IPS DF 4.7 (cell line): ENCODE results near the gene GASK1B.

ENCODE experiments used
- DNase-seq: peaks from one replicate; pipeline ENCODE4 v3.0.0-alpha.2; 2013; ENCODE audit warnings: low spot score; ENCODE audit errors: extremely low read depth

Gene GASK1B

DNA sequence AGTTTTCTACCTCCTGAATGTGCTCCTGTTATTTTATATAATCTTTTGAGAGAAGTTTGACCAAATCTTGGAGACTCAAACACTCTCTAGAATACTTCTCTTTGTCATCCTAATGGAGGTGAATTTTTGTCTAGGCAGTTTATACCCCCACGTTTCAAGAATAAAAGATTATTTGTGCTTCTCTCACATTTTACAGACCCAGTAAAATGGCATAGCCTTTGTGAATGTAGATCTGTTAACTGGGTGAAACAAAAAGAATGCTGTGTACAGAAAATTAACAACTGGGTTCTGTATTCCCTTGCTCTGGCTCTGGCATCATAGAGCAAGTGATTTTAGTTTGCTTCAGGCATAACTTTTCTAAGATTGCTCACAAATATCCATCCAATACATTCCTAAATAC, 26.1 kb downstream of the GASK1B start:
- no peak for DNase-seq

DNA sequence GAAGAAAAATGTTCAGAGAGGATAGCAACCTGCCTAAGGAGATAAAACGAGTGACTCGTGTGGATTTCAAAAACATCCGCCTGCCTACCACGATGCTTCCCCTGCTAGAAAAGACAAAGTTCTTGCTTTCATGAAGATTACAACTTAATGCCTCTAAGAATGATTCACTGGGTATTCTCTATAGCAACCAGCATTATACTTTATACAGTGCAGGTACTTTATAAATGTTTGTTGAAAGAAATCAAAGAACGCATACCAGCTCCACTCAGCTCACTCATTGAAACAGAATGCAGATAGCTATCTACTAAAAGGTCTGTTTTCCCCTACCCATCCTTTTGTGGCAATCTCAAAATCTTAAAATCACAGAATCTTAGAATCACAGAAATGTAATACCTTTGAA, 33.7 kb downstream of the GASK1B start:
- no peak for DNase-seq

DNA sequence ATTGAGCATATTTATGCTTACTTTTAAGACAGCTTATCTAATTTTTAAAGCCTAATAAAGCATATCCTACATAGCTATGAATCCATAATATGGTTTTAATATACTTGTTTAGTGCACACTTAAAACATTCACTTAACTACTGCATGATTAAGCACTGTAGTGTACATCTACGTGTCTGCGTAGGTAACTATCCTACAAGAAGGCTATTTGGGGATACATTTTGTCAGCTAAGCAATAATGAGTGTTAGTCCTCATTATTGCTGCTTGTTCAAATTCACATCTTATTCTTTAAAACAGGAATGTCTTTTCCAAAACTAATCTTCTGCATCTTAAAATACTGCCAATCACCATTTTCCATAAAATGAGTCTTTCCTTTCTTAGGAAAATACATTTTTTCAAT, 38.6 kb downstream of the GASK1B start:
- DNase-seq = no peak

DNA sequence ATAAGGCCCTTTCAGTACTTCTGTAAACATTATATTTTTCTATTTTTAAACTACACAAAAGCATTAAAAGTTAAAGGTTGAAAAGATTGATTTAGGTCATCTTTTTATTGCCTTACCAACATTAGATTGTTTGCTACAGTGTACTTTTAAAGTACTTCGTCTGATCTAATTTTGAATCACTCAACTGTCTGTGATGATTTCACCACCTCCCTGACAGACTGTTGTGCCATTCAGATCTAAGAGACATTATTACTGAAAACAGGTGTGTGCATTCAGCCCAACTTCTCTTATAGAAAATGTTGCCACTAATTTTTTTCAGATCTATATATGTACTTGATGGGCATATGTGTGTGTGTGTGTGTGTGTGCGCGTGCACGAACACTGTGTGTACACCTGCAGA, 39.3 kb downstream of the GASK1B start:
- no peak for DNase-seq

DNA sequence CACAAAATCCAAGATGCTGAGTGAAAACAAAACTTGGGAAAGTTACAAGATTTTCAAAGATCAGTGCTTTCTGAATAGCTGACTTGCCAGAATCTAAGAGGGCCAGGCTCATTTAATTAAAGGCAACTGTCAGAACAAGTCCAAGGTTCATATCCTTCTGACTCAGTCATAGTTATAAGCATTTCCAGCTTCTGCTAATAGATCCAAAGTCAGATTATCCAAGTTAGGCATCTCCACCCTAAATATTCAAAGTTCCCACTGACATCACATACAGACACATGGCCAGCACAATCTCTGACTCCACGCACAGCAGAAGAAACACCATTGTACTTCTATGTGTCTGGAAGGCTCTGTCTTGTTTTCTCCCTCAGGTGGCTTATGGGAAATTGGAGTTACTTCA, 41.8 kb downstream of the GASK1B start:
- no peak for DNase-seq

DNA sequence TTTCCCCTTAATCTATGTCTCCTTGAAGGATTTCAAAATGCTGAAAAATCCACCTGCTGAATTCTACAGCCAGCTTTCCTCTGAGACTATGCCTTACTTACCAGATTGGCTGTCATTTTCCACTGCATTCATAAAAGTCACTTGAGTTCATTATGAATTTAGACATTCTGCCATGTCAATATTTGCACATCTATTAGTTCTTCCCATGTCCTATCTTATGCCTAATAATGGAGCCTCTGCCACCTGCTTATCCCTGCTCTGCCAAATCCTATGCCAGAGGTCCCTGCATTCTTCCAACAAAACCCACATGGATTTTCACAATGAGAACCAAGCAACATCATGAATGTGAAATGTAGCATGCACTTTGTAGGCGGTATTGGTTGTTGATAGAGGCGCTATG, 42.6 kb downstream of the GASK1B start:
- DNase-seq = no peak

DNA sequence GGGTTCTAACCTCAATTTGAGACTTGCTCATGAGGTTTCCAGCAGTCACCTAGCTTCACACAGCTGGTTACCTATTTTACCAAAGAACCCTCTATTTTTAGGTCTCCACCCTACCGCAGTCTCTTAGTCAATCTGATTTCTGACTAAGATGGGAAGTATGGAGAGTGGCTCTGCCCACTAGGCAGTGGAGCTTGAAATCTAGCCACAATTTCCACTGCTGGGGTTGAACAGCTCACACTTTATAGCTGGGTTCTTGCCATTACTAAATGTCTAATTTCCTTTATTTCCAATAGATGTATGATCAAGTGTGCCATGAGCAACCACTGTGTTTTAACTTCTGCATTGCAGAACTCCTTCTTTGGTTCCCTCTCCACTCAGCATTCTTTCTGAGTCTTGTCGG, 43.1 kb downstream of the GASK1B start:
- no peak for DNase-seq

DNA sequence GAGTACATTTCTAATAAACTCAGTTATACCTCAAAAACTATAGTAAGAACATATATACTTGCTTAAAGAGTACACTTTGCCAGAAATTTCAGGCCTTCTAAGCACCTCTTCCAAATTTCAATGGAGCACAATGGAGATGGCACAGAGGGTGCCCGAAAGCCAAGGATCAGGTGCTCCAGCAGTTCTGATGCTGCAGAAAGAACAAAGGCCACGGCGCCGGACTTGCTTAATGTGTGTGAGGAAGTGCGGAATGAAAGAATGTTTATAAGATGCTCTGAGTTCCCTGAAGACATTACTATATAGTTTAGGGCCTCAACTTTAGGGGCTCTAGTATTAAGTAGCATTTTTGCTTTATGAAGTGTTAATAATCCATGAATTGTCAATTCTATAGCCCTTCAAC, 44.3 kb downstream of the GASK1B start:
- DNase-seq = no peak

DNA sequence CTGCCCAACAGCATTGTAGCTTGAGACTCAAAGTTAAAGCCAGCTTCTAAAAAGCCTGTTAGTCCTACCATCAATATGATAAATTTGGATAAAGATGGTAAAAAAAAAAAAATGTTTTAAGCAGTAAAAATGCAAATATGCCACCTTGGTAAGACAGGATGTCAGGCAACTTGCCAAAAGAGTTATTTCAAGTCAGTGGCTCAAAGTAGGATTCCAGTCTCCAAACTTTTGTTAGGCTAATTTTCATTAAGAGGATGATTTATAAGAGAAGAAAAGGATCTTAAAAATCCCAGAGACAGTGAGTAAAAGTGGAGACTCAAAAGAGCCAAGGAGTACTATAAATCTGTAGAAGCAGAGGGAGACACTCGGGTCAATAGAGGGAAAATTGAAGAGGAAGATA, 47.5 kb downstream of the GASK1B start:
- no peak for DNase-seq
